ENCODE results near the gene ATXN1.

The ATXN1 gene

GRCh38 chr6:16764188-16764950 is 3.1 kb upstream of the ATXN1 start (continued):
- TF ChIP-seq ZBTB10 (tag by site-specific recombination; IDR thresholded peaks at IDR 0.05) (no peak), ZBTB20 (tag by site-specific recombination; IDR thresholded peaks at IDR 0.05) (peak; percentile 65)

GRCh38 chr6:16762550-16763477 is 1.6 kb upstream of the ATXN1 start:
- H3K4me3 ChIP-seq (ENCODE audit: low read depth, low read length) = peak overlapping the region; percentile 76
- no peaks in the 10 kb centered on the region for H3K9me3 ChIP-seq (ENCODE audit: control insufficient read depth, insufficient read depth, low read depth, low read length)
- CTCF ChIA-PET = interaction anchor here (0.5 to 8.3 kb wide), 82 partner anchors 8 to 1031 kb away, joined by 3 to 94 read pairs (median 4); no protein-coding TSS in a partner anchor
- peak overlapping the region; percentile 100 for H3K27ac ChIP-seq (ENCODE audit: extremely low read depth, low read depth, low read length)
- POLR2A ChIA-PET = interaction anchor here (0.6 to 2.3 kb wide), 10 partner anchors 8 to 431 kb away, joined by 3 to 14 read pairs (median 5); no protein-coding TSS in a partner anchor
- H3K4me1 ChIP-seq (ENCODE audit: control insufficient read depth, insufficient read depth, low read length) = peaks cover 45% of the 10 kb centered on the region
- H3K36me3 ChIP-seq (ENCODE audit: control insufficient read depth in 2 of 2, insufficient read depth in 1 of 2, low read length in 2 of 2) = no peaks in the 10 kb centered on the region
- TF ChIP-seq ZXDB (tag by site-specific recombination; IDR thresholded peaks at IDR 0.05) (no peak), ZBTB20 (tag by site-specific recombination; IDR thresholded peaks at IDR 0.05) (peak; percentile 35; the same call in 1 of the 2 replicates), KLF16 (tag by site-specific recombination; IDR thresholded peaks at IDR 0.05) (no peak), KLF1 (tag by site-specific recombination; IDR thresholded peaks at IDR 0.05) (no peak; the same call in 1 of the 2 replicates), GLI2 (tag by site-specific recombination; IDR thresholded peaks at IDR 0.05; ENCODE audit: borderline replicate concordance, low read depth) (no peak), CTCF (tag by site-specific recombination; IDR thresholded peaks at IDR 0.05) (peak; percentile 49; the same call in 1 of the 2 replicates), OVOL3 (tag by site-specific recombination; IDR thresholded peaks at IDR 0.05) (0 out of 2 replicates have a peak, but pooled peaks have one; percentile 18), SCRT1 (tag by site-specific recombination; IDR thresholded peaks at IDR 0.05; ENCODE audit: borderline replicate concordance) (peak; percentile 84), SALL2 (tag by site-specific recombination; IDR thresholded peaks at IDR 0.05; ENCODE audit: borderline replicate concordance) (no peak), KLF10 (tag by site-specific recombination; IDR thresholded peaks at IDR 0.05) (no peak), AEBP2 (tag by site-specific recombination; IDR thresholded peaks at IDR 0.05; ENCODE audit: borderline replicate concordance) (no peak), SP2 (tag by site-specific recombination; IDR thresholded peaks at IDR 0.05) (no peak), ZSCAN18 (tag by site-specific recombination; IDR thresholded peaks at IDR 0.05) (no peak), ZNF138 (tag by site-specific recombination; IDR thresholded peaks at IDR 0.05; ENCODE audit: borderline replicate concordance) (no peak), ZNF24 (tag by site-specific recombination; IDR thresholded peaks at IDR 0.05) (0 out of 2 replicates have a peak, but pooled peaks have one; percentile 10), PBX3 (CRISPR knock-in tag; IDR thresholded peaks at IDR 0.05) (no peak), MYNN (tag by site-specific recombination; IDR thresholded peaks at IDR 0.05; ENCODE audit: borderline replicate concordance) (no peak), ZNF580 (tag by site-specific recombination; IDR thresholded peaks at IDR 0.05) (0 out of 2 replicates have a peak, but pooled peaks have one; percentile 15), SP3 (tag by site-specific recombination; IDR thresholded peaks at IDR 0.05) (0 out of 2 replicates have a peak, but pooled peaks have one; percentile 9), ZNF473 (tag by site-specific recombination; IDR thresholded peaks at IDR 0.05) (no peak), ZNF777 (tag by site-specific recombination; IDR thresholded peaks at IDR 0.05; ENCODE audit: borderline replicate concordance) (no peak), SCRT2 (tag by site-specific recombination; IDR thresholded peaks at IDR 0.05) (peak; percentile 92), ZNF302 (tag by site-specific recombination; IDR thresholded peaks at IDR 0.05; ENCODE audit: low read depth) (no peak)
